GM19452 (cell line): ENCODE data around the gene IP6K1.
"Not testable (repeated sequence)": the region's sequence is repeated elsewhere in the genome, so short reads cannot be mapped to it uniquely, and the experiment has no call there.

Experiments used
- ATAC-seq: cut with Tn5 transposase; IDR thresholded peaks from one replicate; pipeline ENCODE4 v1.9.1; 2021; ENCODE audit not compliant: unreplicated experiment

Gene IP6K1

DNA sequence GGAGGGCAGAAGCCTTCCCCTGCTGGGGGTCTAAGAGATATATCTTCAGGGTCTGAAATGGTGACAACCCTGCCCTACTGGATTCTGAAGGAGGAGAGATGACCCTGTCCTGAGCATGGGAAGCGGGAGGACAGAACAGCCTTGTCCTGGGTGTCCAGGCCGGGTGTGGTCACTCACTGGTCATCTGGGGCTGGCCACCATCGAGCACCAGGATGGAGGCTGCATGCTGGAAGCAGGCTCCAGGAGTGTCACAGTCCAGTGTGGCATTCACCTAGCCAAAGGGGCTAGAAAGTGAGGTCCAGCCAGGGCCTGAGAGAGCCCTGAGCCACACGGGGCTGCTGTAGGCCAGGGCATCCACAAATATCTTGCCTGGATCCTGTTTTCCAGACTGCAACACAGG is 8.1 kb upstream of the IP6K1 start:
- ATAC-seq, result no peak

DNA sequence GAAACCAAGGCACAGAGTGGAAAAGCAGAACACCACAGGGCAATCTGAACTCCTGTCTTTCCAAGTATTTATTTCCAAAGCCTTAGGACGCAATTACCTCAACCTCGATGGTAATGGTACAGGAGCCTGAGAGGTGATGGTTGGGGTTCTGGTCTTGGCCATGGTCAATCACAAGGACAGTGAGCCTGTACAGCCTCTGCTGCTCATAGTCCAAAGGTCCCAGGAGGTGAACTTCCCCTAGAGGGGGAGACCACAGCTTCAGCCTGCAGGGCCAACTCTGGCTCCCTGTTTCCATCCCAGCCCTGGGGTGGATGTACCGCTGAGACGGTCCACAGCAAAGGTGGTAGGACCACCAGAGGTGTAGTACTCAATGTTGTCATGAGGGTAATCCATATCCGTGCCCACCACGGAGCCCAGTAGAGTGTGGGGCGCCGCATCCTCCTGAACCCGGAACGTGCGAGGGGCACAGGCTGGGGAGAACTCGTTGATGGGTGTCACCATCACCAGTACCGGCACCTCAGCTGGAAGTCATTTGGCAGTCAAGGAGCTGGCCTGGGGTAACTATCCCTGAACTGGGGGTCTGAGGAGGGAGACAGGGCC is 7.2 kb upstream of the IP6K1 start:
- ATAC-seq, result no peak

DNA sequence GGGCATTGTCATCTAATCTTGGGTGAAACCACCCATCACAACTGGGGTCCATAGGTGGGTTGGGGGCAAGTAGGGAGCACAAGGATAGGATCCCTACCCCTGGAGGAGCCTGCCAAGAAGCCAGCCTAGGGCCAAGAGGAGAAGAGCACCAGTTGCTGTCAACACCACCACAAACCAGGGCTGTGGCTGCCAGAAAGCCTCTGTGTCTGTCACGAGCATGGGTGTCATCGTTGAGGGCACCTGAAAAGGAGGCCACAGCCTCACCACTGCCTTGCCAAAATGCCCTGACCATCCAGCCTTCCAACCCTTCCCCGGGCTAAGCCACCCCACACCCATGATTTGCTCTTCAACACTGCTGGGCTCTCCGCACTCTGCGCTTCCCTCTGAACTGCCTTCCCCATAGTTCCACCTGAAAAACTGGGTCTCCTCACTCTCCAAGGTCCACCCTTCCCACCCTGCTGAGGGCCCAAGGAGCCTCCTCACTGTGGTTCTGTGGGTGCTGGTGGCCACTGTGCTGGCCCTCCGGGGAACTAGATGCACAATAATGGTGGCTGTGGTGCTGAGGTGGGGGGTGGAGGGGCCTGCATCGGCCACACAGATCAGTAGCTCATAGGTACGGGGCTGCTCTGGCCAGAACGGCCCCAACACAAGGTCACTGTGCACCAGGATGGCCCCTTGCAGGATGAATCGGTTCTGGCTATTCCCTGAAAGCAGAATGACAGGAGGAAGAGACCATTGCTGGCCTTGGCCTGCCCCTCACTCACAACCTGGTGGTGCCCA is 6.2 kb upstream of the IP6K1 start:
- no peak for ATAC-seq

DNA sequence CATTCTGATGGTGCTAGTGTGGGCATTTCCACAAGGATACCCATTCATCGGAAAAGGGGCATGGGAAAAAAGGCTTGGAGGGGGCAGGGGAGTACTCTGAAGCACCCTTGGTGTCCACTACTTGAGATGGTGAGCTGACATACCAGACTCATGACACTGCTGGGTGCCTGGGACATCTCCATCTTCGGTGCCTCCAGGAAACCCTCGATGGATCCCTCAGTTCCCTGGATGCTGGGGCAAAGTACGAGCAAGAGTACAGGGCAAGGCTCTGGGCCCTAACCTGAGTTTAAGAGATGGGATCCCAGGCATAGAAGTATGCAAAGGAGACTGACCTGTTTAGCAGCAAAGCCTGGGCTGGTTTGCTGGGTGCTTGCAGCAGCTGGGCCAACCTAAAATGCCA is 5.2 kb upstream of the IP6K1 start:
- ATAC-seq, result no peak

DNA sequence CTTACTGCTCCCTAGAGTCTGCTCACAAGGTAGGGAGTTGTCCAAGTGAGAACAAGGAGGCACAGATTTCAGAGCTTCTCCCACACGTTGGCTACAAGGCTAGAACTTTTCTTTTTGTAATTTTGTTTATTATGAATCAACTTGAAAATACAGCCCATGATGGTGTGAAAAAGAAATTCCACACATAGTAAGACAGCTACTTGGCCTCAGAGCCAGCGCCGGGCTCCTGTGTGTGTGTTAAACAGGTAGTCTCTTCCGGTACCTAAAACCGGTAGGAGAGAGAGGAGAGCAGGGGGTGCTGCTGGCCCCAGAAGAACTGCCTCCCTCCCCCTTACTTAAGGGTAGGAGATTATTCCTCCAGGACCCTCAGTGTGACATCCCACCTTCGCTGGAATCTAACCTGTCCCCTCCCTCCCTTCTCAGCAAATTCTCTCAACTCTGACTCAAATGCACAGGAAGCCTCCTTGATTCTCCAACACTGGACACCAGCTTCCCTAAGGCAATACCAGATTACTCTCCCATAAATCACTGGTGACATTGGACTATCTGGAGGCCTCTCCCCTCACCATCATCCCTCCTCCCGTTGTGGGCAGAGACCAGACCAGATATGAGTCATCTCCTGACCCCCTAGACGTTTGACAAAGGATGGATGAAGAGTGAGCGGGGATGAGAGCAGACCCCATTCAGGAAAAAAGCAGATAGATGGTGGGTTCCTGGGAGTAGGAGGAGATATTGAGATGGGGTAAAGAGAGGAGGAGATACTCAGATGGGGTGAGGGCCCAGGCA is 4.5 kb upstream of the IP6K1 start:
- no peak for ATAC-seq

DNA sequence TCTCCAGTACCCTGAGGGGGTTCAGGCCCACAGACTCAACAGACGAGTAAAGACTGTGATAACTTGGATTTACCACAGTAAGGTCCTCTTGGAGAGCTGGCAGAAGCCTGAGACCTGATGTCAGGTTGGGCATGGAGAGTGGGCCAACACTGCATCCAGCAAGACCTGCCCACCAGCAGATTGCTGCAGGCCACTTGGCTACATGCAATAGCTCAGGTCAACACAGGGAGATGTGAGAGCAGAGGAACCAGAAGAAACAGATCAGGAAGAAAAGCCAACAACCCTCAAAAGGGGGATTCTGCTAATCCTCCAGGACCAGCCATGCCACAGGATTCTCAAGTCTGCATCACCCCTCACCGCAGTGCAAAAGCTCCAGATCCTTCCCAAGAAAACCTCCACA is 1.7 kb upstream of the IP6K1 start:
- no peak for ATAC-seq

DNA sequence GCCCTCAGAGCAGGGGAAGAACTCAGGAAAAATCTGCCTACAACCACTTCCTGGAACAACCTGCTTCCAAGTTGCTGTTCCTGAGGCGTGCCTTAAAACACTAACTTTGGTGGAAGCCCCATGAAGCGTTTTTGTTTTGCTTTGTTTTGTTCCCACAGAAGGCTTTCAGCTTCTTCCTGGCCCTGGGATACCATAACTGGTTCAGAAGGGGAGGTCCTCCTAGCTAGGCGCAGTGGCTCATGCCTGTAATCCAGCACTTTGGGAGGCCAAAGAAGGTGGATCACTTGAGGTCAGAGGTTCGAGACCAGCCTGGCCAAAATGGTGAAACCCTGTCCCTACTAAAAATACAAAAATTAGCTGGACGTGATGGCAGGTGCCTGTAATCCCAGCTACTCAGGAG is 1.2 kb upstream of the IP6K1 start:
- no peak for ATAC-seq

DNA sequence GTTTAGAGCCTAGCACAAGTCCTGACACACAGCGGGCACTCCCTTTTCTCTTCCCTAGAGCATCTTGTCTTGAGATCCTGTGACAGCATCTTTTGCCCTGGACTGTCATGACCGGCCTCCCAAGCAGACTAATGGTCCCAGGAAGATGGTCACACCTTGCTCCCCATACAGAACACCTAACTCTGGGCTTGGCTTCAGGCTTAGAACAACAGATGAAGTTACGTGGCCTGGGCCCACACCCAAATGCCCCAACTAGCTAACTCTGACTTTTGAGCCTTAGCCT is 781 bp upstream of the IP6K1 start:
- ATAC-seq, result no peak

DNA sequence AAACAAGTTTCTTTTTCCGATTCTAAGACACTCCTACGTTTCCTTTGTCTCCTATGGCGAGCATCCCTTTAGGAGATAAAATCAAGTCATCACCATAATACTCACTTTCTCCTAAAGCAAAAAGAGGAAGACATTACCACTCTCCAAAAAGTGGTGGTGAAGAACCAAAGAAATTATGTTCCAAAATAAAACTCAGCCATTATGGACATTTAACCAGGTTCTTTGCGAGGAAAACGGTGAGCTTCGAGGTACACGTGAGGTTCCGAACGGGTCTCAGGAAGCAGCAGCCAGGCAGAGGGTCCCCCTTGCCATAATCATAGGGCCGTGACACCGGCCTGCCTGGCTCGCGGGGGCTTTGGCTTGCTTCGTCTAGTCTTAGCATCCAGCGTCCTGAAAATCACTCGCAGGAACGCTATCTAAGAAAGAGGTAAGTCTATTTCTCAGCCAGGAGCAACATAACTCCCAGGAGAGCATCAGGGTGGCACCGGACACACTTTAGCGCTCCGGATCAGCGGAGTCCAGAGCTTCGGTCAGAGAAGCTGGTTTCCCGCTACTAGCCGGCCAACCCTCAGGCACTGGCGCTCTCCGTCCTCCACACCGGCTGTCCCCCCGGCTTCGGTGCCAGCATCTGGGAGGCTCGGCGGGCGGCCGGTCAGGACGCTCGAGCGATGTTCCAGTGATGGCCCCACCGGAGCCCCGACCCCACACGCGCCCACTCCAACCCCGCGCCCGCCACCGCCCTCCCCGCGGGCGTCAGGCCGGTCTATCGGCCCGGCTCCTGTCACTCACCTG is 581 bp downstream of the IP6K1 start:
- ATAC-seq, result peak; percentile 42

DNA sequence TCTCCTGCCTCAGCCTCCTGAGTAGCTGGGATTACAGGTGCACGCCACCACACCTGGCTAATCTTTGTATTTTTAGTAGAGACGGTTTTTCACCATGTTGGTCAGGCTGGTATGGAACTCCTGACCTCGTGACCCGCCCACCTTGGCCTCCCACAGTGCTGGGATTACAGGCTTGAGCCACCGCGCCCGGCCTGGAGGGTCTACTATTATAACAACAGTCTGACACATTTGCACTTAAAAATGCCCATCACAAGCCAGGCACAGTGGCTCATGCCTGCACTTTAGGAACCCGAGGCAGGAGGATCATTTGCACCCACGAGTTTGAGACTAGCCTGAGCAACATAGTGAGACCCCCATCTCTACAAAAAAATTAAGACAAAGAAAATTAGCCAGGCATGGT is 4.1 kb downstream of the IP6K1 start:
- not testable (repeated sequence) for ATAC-seq

DNA sequence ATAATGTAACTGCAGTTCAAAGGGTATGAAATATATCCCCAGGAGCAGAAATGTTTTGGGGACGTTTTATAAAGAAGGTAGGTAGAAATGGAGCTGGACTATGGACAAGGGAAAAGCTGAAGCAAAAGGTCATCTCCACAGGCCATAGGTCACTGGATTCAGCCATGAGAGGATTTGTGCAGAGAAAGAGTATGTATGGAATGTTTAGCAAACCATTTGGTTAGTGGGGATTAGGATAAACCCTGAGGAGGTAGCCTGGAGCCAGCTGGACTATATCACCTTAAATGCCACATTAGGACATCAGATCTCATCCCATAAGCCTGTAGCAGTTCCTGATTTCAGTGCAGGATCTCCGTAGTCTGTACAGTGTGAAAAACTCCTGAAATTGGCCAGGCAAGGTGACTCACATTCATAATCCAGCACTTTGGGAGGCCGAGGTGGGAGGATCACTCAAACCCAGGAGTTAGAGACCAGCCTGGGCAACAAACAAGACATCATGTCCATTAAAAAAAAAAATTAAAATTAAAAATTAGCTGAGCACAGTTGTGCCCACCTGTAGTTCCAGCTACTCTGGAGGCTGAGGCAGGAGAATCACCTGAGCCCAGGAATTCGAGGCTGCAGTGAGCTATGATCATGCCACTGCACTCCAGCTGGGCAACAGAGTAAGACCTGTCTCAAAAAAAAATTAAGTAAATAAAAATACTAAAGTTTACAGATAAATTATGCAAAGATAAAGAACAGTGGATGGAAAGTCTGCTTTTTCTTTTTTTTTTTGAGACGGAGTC is 4.7 kb downstream of the IP6K1 start:
- no peak for ATAC-seq

DNA sequence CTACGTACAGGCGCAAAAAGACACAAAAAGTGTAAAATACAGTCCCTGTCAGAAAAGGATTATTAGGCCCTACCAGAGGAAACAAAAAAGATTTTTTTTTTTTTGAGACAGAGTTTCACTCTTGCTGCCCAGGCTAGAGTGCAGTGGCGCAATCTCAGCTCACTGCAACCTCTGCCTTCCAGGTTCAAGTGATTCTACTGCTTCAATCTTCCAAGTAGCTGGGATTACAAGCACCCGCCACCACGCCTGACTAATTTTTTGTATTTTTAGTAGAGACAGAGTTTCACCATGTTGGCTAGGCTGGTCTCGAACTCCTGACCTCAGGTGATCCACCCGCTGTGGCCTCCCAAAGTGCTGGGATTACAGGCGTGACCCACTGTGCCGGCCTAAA is 5.4 kb downstream of the IP6K1 start:
- ATAC-seq, result not testable (repeated sequence)

DNA sequence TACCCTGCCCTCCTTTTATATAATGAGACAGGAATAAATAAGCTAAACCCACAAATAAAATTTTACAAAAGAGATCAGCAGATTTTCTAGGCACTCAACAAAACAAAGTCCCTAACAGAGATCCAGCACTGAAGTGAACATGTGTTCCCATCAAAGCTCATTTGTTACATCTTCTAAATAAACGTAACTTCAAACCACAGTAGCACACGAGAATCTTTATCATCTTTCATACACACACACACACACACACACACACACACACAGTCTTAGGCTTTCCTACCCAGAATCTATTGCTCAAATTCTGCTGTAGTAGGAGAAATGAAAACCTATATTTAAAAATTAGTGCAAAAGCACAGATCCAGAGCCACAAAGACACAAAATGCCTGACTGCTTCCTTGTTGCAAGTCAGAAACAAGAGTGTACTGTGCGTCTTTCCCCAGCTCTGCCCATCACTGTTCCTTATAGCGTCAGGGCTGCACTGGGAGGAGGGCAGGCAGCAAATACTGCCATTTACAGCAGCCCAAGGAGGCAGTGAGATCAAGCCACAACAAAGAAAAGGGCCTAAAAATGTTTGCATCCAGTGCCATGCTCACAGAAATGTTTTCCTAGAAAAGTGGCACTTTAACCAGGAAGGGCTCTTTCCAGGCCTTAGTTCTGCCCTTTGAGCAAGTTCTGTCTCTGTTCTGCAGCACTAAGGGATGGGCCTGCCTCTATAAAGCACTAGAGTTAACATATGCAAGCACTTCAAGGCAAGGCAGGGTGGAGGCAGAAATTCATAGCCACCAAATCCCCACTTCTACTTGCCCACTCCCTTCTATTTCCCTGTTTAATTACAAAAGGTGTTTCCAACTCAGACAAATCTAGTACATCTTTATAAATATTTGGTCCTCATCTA is 6.0 kb downstream of the IP6K1 start:
- no peak for ATAC-seq

DNA sequence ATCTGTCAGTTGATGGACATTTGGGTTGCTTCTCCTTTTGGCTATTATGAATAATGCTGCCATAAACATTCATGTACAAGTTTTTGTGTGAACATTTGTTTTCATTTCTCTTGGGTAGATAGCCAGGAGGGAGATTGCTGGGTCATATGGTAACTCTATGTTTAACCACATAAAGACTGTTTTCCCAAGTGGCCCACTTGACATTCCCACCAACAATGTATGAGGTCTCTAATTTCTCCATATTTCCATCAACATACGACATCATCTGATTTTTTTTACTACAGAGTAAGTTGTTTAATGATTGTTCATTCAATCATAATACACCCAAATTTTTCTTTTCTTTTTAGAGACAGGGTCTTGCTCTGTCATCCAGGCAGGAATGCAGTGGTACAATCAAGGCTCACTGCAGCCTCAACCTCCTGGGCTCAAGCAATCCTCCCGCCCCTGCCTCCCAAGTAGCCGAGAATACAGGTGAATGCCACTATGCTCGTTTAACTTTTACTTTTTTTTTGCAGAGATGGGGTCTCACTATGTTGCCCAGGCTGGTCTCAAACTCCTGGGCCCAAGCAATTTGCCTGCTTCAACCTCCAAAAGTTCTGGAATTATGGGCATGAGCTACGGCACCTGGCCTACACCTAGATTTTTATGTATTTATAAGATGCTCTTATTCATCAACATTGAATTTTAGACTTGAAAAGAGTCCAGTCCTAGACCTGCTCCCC is 6.8 kb downstream of the IP6K1 start:
- no peak for ATAC-seq

DNA sequence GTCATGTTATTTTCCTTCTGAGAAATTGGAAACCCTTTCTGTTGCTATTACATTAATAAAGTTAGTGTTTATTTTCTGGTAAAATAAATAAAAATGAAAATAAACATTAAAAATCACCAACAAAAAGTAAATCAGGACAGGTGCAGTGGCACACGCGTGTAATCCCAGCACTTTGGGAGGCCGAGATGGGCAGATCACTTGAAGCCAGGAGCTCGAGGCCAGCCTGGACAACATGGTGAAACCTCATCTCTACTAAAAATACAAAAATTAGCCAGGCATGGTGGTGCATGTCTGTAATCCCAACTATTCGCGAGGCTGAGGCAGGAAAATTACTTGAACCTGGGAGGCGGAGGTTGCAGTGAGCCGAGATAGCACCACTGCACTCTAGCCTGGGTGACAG is 10.2 kb downstream of the IP6K1 start:
- ATAC-seq, result not testable (repeated sequence)

DNA sequence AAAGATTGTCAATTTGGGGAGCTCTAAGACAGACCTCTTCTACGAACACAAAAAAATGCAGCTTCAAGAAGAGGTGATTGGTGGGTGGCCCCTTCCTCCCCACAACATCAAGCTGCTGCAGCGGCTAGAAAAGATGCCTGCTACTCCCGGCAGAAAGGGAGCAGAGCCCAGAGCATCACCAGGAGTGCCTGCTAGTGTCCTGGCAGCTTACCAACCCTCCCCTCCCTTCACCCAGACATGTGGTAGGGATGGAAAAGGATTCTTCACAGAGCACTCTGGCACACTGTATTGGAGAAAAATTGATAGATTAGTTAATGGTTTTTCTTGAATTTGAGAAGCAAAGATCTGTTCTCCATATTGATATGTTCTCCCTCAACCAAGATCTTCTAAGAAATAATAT is 10.8 kb downstream of the IP6K1 start:
- no peak for ATAC-seq

DNA sequence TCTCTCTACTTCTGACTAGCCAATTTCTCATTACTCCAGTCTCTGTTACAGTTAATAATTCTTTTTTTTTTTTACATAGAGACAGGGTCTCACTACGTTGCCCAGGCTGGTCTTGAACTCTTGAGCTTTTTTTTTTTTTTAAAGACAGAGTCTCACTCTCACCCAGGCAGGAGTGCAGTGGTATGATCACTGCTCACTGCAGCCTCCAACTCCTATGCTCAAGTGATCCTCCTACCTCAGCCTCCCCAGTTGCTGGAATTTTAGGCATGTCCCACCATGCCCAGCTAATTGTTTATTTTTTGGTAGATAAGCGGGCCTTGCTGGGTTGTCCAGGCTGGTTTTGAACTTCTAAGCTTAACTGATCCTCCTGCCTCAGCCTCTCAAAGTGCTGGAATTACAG is 13.6 kb downstream of the IP6K1 start:
- ATAC-seq, result no peak

DNA sequence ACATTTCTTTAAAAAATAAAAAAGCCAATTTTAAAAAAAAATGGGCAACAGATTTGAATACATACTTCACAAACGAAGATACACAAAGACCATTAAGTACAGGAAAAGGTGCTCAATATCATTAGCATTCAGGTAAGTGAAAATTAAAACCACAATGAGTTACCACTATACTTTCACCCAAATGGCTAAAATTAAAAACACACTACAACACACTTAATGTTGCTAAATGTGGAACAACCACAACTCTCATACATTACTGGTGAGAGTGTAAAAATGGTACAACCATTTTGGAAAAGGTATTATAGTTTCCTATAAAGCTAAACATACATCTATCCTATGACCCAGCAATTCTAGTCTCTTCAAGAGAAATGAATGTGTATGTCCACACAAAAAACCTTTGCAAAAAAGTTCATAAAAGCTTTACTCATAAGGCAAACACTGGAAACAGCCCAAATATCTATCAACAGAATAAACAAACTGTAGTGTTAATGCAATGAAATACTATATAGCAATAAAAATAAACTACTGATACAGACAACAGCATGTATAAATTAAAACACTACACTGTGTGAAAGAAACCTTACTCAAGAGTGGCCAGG is 14.9 kb downstream of the IP6K1 start:
- no peak for ATAC-seq

DNA sequence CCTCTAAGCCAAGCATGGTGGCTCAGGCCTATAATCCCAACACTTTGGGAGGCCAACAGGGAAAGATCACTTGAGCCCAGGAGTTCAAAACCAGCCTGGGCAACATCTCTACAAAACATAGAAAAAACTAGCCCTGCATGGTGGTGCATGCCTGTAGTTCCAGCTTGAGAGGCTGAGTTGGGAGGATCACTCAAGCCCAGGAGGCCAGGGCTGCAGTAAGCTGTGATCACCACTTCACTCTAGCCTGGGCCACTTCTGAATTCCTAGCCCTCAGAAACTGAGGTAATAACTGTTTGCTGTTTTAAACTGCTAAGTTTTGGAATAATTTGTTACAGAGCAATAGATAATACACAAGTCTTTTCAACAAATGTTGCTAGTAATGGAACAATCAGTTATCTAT is 16.4 kb downstream of the IP6K1 start:
- no peak for ATAC-seq
